Fibroblast of skin of back (primary cell): Measurements from ENCODE around the gene AUP1.

Source experiments
- DNase-seq: peaks from one replicate; pipeline ENCODE4 v3.0.0-alpha.2; 2013

Gene AUP1

GRCh38 chr2:74556831-74557370 is 27.4 kb upstream of the AUP1 start:
- no peak for DNase-seq

GRCh38 chr2:74556159-74556558 is 26.7 kb upstream of the AUP1 start:
- no peak for DNase-seq

- no peak for DNase-seq
These were observed 26.2 kb upstream of the AUP1 start for GRCh38 chr2:74555610-74556103.

DNA sequence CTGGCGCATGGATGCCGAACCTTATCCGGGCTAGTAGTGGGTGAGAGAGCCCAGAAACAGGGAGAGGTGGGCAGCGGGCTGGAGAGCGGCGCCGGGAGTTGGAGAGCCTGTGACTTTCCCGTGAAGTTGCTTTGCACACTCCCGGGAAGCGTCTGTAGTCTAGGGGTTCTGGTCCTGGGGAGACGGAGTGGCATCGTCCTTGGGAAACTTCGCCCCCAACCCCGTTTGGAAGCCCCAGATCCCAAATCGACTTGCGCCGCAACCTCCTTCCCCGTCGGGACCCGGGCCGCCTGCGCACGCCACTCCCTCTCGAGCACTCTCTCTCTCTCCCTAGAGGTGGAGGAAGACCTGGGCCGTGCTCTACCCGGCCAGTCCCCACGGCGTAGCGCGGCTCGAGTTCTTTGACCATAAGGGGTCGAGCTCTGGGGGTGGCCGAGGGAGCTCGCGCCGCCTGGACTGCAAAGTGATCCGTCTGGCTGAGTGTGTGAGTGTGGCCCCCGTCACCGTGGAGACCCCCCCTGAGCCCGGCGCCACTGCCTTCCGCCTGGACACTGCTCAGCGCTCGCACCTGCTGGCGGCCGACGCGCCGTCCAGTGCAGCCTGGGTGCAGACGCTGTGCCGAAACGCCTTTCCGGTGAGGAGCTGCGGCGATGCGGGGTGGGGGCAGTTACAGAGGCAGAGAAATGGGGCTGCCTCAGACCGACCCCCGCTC is 25.5 kb upstream of the AUP1 start:
- peak; percentile 41 for DNase-seq

- peak; percentile 93 for DNase-seq
These were observed 24.6 kb upstream of the AUP1 start, which contains the start of the genes DOK1 and LOXL3 for GRCh38 chr2:74553892-74554819. Gene DOK1, plus strand, starts transcription at chr2:74554720. Its CDS starts 35 bp downstream, at chr2:74554755. Gene LOXL3, minus strand, starts transcription at chr2:74553942. Its CDS starts 1,308 bp downstream, at chr2:74552634.

DNA sequence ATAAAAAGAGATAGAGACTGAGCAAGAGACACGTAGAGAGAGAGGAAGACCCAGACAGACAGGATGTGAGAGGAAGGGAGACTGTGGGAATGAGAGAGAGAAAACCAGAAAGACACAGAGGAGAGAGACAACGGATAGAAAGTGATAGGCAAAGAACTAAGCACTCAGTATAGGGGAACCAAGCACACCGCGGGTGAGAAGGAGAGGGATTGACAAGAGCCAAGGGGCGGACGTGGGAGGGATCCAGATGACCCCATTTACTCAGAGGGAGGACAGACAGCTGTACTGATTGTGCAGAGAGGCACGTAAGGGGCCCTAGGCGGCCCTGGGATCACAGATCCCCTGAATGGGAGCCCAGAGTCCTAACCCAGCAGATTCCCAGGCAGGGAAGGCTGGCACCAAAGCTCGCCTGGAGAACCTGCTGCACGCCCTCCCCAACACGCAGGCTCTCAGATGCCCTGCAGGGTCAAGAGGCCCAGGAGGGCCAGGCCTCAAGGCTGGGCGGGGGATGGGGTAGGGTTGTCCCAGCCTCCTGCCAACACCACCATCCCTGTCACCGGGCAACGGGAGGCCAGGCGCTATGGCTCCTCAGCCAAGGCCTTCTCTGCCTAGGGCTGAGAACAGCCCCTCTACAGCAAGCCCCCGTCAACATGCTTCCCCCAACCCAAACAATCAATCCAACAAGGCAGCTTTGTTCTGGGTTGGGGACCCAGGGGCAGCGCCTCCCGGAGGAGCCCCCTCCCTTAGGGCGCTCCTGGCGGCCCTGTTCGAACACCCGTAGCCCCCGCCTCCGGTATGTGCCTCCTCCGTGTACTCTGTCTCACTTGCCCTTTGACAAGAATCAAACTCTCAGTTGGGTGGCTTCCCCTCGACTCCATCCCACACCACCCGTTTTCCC is 23.7 kb upstream of the AUP1 start:
- DNase-seq, result no peak

DNA sequence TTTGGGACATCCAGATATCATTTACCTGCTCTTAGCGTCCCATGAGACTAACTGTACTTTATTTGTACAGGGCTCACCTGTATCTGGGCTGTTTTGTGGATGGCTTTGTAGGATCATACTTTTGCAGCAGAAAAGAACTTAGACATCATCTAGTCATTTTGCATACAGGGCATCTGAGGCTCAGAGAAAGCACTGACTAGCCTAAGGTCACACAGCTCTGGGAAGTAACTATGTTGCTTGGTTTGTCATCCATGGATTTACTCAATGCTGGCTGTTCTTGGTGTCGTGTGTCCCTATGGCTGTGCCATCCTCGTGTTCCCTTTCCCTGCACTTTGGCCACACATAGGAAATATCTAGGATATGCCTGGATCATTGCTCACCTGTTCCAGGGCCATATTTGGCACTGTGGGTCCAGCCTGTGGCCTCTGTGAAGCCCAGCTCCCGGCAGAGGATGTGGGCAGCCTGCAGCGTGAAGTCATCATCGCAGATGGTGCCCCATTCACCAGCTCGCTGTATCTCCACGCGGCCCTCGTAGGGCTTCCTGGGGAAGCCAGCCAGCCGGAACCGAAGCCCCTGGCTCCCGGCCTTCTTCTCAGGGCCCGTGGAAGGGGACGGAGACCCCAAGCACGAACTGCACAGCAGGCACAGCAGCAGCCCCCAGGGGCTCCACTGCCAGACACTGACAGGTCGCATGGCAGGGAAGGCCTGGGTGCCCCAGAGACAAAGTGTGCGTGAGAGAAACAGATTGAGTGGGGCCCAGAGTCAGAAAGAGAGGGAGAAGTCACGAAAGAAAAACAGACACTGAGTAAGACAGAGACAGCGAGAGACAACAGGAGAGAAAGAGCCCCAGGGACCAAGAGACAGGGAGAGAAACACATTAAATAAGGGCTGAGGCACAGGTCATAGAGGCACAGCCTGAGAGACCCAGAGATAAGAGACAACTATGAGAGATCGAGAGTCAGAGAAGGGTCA is 22.7 kb upstream of the AUP1 start:
- no peak for DNase-seq

GRCh38 chr2:74551530-74551929 is 22.0 kb upstream of the AUP1 start:
- DNase-seq, result no peak

- DNase-seq, result peak; percentile 40
These were observed 20.7 kb upstream of the AUP1 start for GRCh38 chr2:74550231-74550630.

- DNase-seq, result peak; percentile 61
These were observed 19.7 kb upstream of the AUP1 start for GRCh38 chr2:74548900-74549826.

GRCh38 chr2:74548285-74548899 is 18.9 kb upstream of the AUP1 start:
- no peak for DNase-seq

- no peak for DNase-seq
These were observed 16.5 kb upstream of the AUP1 start for GRCh38 chr2:74546004-74546403.

GRCh38 chr2:74544634-74545033 is 15.1 kb upstream of the AUP1 start:
- no peak for DNase-seq

- DNase-seq, result no peak
These were observed 13.5 kb upstream of the AUP1 start for GRCh38 chr2:74542978-74543377.

- DNase-seq, result no peak
These were observed 10.8 kb upstream of the AUP1 start for GRCh38 chr2:74540291-74540690.

GRCh38 chr2:74538881-74539339 is 9.4 kb upstream of the AUP1 start:
- DNase-seq, result no peak

- DNase-seq, result no peak
These were observed 7.6 kb upstream of the AUP1 start for GRCh38 chr2:74537140-74537539.

- DNase-seq, result no peak
These were observed 6.9 kb upstream of the AUP1 start for GRCh38 chr2:74536166-74536950.
